ENCODE measurements around the gene MRPL23.

The MRPL23 gene

GRCh38 chr11:1918436-1919315, 28.5 kb upstream of the MRPL23 start:
- ATAC-seq (no peak), DNase-seq (ENCODE audit: low spot score in 2 of 2) (peak in 1 of 2 donors; percentile 52)
- Mint-ChIP-seq H3K4me1 (peaks cover 59% of the 10 kb centered on the region), H3K27ac (peak overlapping the region; percentile 92), H3K9me3 (no peaks in the 10 kb centered on the region), H3K4me3 (no peak overlapping the region), H3K36me3 (peaks cover 70% of the 10 kb centered on the region)

GRCh38 chr11:1919391-1920127, 27.6 kb upstream of the MRPL23 start, which contains the start of gene TNNT3:
Gene TNNT3, plus strand, starts transcription at chr11:1919703. Its CDS starts 3,172 bp downstream, at chr11:1922875.
- no peaks in the 10 kb centered on the region for H3K9me3 Mint-ChIP-seq
- peak within 1 kb of the TSS; percentile 92 for H3K27ac Mint-ChIP-seq
- no peak for ATAC-seq
- peak in 1 of 2 donors; percentile 48 for DNase-seq (ENCODE audit: low spot score in 2 of 2)
- H3K4me1 Mint-ChIP-seq, result peaks cover 56% of the 10 kb centered on the region
- H3K4me3 Mint-ChIP-seq, result no peak within 1 kb of the TSS
- peaks cover 75% of the 10 kb centered on the region for H3K36me3 Mint-ChIP-seq

GRCh38 chr11:1920128-1920908, 26.8 kb upstream of the MRPL23 start:
- no peak for ATAC-seq
- DNase-seq (ENCODE audit: low spot score in 2 of 2), result no peak
- Mint-ChIP-seq H3K36me3 (peaks cover 75% of the 10 kb centered on the region), H3K27ac (peak overlapping the region; percentile 92), H3K4me3 (no peak overlapping the region), H3K9me3 (no peaks in the 10 kb centered on the region), H3K4me1 (peaks cover 49% of the 10 kb centered on the region)

GRCh38 chr11:1920909-1921573, 26.1 kb upstream of the MRPL23 start:
- Mint-ChIP-seq H3K4me3 (no peak overlapping the region), H3K36me3 (peaks cover 68% of the 10 kb centered on the region), H3K9me3 (no peaks in the 10 kb centered on the region), H3K4me1 (peaks cover 41% of the 10 kb centered on the region), H3K27ac (no peak overlapping the region)
- DNase-seq (ENCODE audit: low spot score in 2 of 2), result no peak
- ATAC-seq, result no peak

GRCh38 chr11:1921574-1922141, 25.5 kb upstream of the MRPL23 start:
- H3K36me3 Mint-ChIP-seq, result peaks cover 62% of the 10 kb centered on the region
- peaks cover 35% of the 10 kb centered on the region for H3K4me1 Mint-ChIP-seq
- H3K27ac Mint-ChIP-seq, result peak overlapping the region; percentile 43
- DNase-seq (ENCODE audit: low spot score in 2 of 2) (no peak), ATAC-seq (no peak)
- H3K4me3 Mint-ChIP-seq, result no peak overlapping the region
- H3K9me3 Mint-ChIP-seq, result no peaks in the 10 kb centered on the region

GRCh38 chr11:1922481-1923081, 24.6 kb upstream of the MRPL23 start:
- no peak for ATAC-seq

GRCh38 chr11:1923201-1923956, 23.8 kb upstream of the MRPL23 start:
- Mint-ChIP-seq H3K4me1 (peaks cover 29% of the 10 kb centered on the region), H3K9me3 (no peaks in the 10 kb centered on the region), H3K36me3 (peaks cover 45% of the 10 kb centered on the region), H3K4me3 (no peak overlapping the region), H3K27ac (peak overlapping the region; percentile 24)
- ATAC-seq (no peak), DNase-seq (ENCODE audit: low spot score in 2 of 2) (no peak)

More at GRCh38 chr11:1922481-1923081, 24.6 kb upstream of the MRPL23 start:
- H3K4me3 Mint-ChIP-seq, result no peak overlapping the region
- H3K27ac Mint-ChIP-seq, result peak overlapping the region; percentile 24
- peaks cover 53% of the 10 kb centered on the region for H3K36me3 Mint-ChIP-seq
- peak in 1 of 2 donors; percentile 48 for DNase-seq (ENCODE audit: low spot score in 2 of 2)
- H3K9me3 Mint-ChIP-seq, result no peaks in the 10 kb centered on the region
- peaks cover 30% of the 10 kb centered on the region for H3K4me1 Mint-ChIP-seq

GRCh38 chr11:1924181-1924580, 23.0 kb upstream of the MRPL23 start:
- H3K4me3 Mint-ChIP-seq, result no peak overlapping the region
- no peak overlapping the region for H3K27ac Mint-ChIP-seq
- H3K36me3 Mint-ChIP-seq, result peaks cover 37% of the 10 kb centered on the region
- H3K4me1 Mint-ChIP-seq, result peaks cover 25% of the 10 kb centered on the region
- DNase-seq (ENCODE audit: low spot score in 2 of 2) (no peak), ATAC-seq (no peak)
- no peaks in the 10 kb centered on the region for H3K9me3 Mint-ChIP-seq

- H3K36me3 Mint-ChIP-seq, result peaks cover 30% of the 10 kb centered on the region
- H3K9me3 Mint-ChIP-seq, result no peaks in the 10 kb centered on the region
- DNase-seq (ENCODE audit: low spot score in 2 of 2), result no peak
- peaks cover 25% of the 10 kb centered on the region for H3K4me1 Mint-ChIP-seq
- no peak for ATAC-seq
- H3K27ac Mint-ChIP-seq, result no peak overlapping the region
- H3K4me3 Mint-ChIP-seq, result no peak overlapping the region
Measured at GRCh38 chr11:1924646-1925372, 22.3 kb upstream of the MRPL23 start.

- peaks cover 23% of the 10 kb centered on the region for H3K36me3 Mint-ChIP-seq
- DNase-seq (ENCODE audit: low spot score in 2 of 2), result no peak
- no peak overlapping the region for H3K27ac Mint-ChIP-seq
- peaks cover 28% of the 10 kb centered on the region for H3K4me1 Mint-ChIP-seq
- no peak for ATAC-seq
- H3K4me3 Mint-ChIP-seq, result no peak overlapping the region
- H3K9me3 Mint-ChIP-seq, result no peaks in the 10 kb centered on the region
Measured at GRCh38 chr11:1925373-1926155, 21.6 kb upstream of the MRPL23 start.

- H3K4me1 Mint-ChIP-seq, result peaks cover 30% of the 10 kb centered on the region
- H3K36me3 Mint-ChIP-seq, result peaks cover 15% of the 10 kb centered on the region
- DNase-seq (ENCODE audit: low spot score in 2 of 2) (no peak), ATAC-seq (no peak)
- peak overlapping the region; percentile 63 for H3K27ac Mint-ChIP-seq
- H3K9me3 Mint-ChIP-seq, result no peaks in the 10 kb centered on the region
- no peak overlapping the region for H3K4me3 Mint-ChIP-seq
Measured at GRCh38 chr11:1926156-1927025, 20.7 kb upstream of the MRPL23 start.

Measured in stimulated activated effector memory CD8-positive, alpha-beta T cell treated with anti-CD3 and anti-CD28 coated beads, Interleukin-12 subunit alpha, Interleukin-12 subunit beta, amount 100 ng/mL, for 72 hours (primary cell).